CD4-positive, CD25-positive, alpha-beta regulatory T cell (primary cell): Measurements from ENCODE around the gene FSTL4. TPM values are rescaled to one million over a fixed set of nuclear protein-coding genes. Genes with fewer than 3 reads are reported as not detected.

Experiments
- ATAC-seq, 2 donors: fragments of 150-1000 bp; cut with Tn5 transposase; one replicate each; pipeline ENCODE4 v1.10.0; 2021; ENCODE audit warnings: low read depth in 2 of 2, moderate number of reproducible peaks in 2 of 2, moderate library complexity in 1 of 2
- DNase-seq, 3 donors: peaks; one replicate each; pipeline versions ENCODE4 v3.0.0 to v3.0.0-alpha.2; 2012 to 2022; ENCODE audit warnings: mixed read lengths in 1 of 3
- H3K27ac ChIP-seq: one replicate; pipeline ENCODE4 v1.7.0; 2013; ENCODE audit warnings: mild to moderate bottlenecking, low read length; ENCODE audit not compliant: insufficient read depth, poor library complexity, severe bottlenecking
- H3K27me3 ChIP-seq: one replicate; pipeline ENCODE4 v1.7.0; 2013; ENCODE audit warnings: low read length; ENCODE audit not compliant: control insufficient read depth, insufficient read depth
- H3K36me3 ChIP-seq: one replicate; pipeline ENCODE4 v1.7.0; 2013; ENCODE audit warnings: mild to moderate bottlenecking, low read length, moderate library complexity; ENCODE audit not compliant: control insufficient read depth, insufficient read depth
- H3K4me1 ChIP-seq: 2 replicates; pipeline ENCODE4 v1.7.0; 2013; ENCODE audit warnings: mild to moderate bottlenecking, low read length; ENCODE audit not compliant: insufficient read depth, control insufficient read depth, poor library complexity, severe bottlenecking
- H3K4me3 ChIP-seq: one replicate; pipeline ENCODE4 v1.7.0; 2013; ENCODE audit warnings: low read depth, mild to moderate bottlenecking, low read length, moderate library complexity
- H3K9me3 ChIP-seq, 2 experiments: 1 replicate in 1 of 2; 2 replicates in 1 of 2; pipeline ENCODE4 v1.7.0; 2013; ENCODE audit warnings: low read length in 2 of 2, mild to moderate bottlenecking in 1 of 2, moderate library complexity in 1 of 2; ENCODE audit not compliant: control insufficient read depth in 2 of 2
- H3K27ac Mint-ChIP-seq, 3 donors: one replicate each; pipeline ENCODE4 v1.8.0; 2020 to 2022; ENCODE audit warnings: mild to moderate bottlenecking in 3 of 3, mixed read lengths in 3 of 3, moderate library complexity in 2 of 3
- H3K27me3 Mint-ChIP-seq: one replicate; pipeline ENCODE4 v1.8.0; 2022; ENCODE audit warnings: mild to moderate bottlenecking, mixed read lengths
- H3K36me3 Mint-ChIP-seq: one replicate; pipeline ENCODE4 v1.8.0; 2020; ENCODE audit warnings: mixed read lengths
- H3K4me1 Mint-ChIP-seq, 4 donors: one replicate each; pipeline ENCODE4 v1.8.0; 2020 to 2022; ENCODE audit warnings: mixed read lengths in 4 of 4, mild to moderate bottlenecking in 1 of 4
- H3K4me3 Mint-ChIP-seq, 4 donors: one replicate each; pipeline ENCODE4 v1.8.0; 2020 to 2022; ENCODE audit warnings: mild to moderate bottlenecking in 4 of 4, mixed read lengths in 4 of 4, moderate library complexity in 3 of 4
- H3K9me3 Mint-ChIP-seq, 7 donors: one replicate each; pipeline ENCODE4 v1.8.0; 2020 to 2022; ENCODE audit warnings: mixed read lengths in 7 of 7, mild to moderate bottlenecking in 3 of 7, moderate library complexity in 2 of 7
- polyA plus RNA-seq, 4 donors: library from polyadenylated mRNA; unstranded; fragments of 300-500 nt; fragmentation: Illumina TruSeq; gene quantifications; one replicate each; pipeline ENCODE4 v1.2.3, GENCODE V29; 2021
- total RNA-seq: library from RNA; stranded (reverse); gene quantifications from one replicate; pipeline ENCODE4 v1.2.3, GENCODE V29; 2022

FSTL4 gene
- total and polyA plus RNA-seq, 5 donors from 2014 or later: 0.57 TPM; not detected in 4

- DNase-seq (no peak), ATAC-seq (no peak)
- H3K27ac Mint-ChIP-seq: no peak overlapping the region
- no peaks in the 10 kb centered on the region for H3K4me1 Mint-ChIP-seq
- Histone ChIP-seq H3K27ac (no peak overlapping the region), H3K4me1 (no peaks in the 10 kb centered on the region), H3K27me3 (no peaks in the 10 kb centered on the region), H3K4me3 (no peak overlapping the region), H3K36me3 (no peaks in the 10 kb centered on the region), H3K9me3 (no peaks in the 10 kb centered on the region)
- no peaks in the 10 kb centered on the region for H3K9me3 Mint-ChIP-seq
- peaks cover 5% of the 10 kb centered on the region for H3K27me3 Mint-ChIP-seq
- H3K4me3 Mint-ChIP-seq: no peak overlapping the region
- H3K36me3 Mint-ChIP-seq: no peaks in the 10 kb centered on the region
Measured at GRCh38 chr5:133159543-133159942, 452.8 kb downstream of the FSTL4 start.

- no peaks in the 10 kb centered on the region for H3K4me1 ChIP-seq
- Mint-ChIP-seq H3K36me3 (no peaks in the 10 kb centered on the region), H3K4me1 (no peaks in the 10 kb centered on the region), H3K4me3 (no peak overlapping the region), H3K27me3 (peaks cover 8% of the 10 kb centered on the region), H3K27ac (no peak overlapping the region), H3K9me3 (no peaks in the 10 kb centered on the region)
- no peaks in the 10 kb centered on the region for H3K9me3 ChIP-seq
- DNase-seq: no peak
- no peaks in the 10 kb centered on the region for H3K27me3 ChIP-seq
- H3K4me3 ChIP-seq: no peak overlapping the region
- ATAC-seq: no peak
- H3K27ac ChIP-seq: no peak overlapping the region
- no peaks in the 10 kb centered on the region for H3K36me3 ChIP-seq
Measured at GRCh38 chr5:133155326-133155969, 456.9 kb downstream of the FSTL4 start.

GRCh38 chr5:133154274-133155075, 457.9 kb downstream of the FSTL4 start:
- Histone ChIP-seq H3K9me3 (no peaks in the 10 kb centered on the region), H3K27ac (no peak overlapping the region), H3K36me3 (no peaks in the 10 kb centered on the region), H3K4me1 (no peaks in the 10 kb centered on the region), H3K27me3 (no peaks in the 10 kb centered on the region), H3K4me3 (no peak overlapping the region)
- Mint-ChIP-seq H3K27me3 (peaks cover 8% of the 10 kb centered on the region), H3K4me3 (no peak overlapping the region), H3K27ac (no peak overlapping the region), H3K9me3 (no peaks in the 10 kb centered on the region), H3K36me3 (no peaks in the 10 kb centered on the region), H3K4me1 (no peaks in the 10 kb centered on the region)
- no peak for DNase-seq
- no peak for ATAC-seq

- Histone ChIP-seq H3K27ac (no peak overlapping the region), H3K27me3 (no peaks in the 10 kb centered on the region), H3K36me3 (no peaks in the 10 kb centered on the region), H3K4me3 (no peak overlapping the region), H3K9me3 (no peaks in the 10 kb centered on the region), H3K4me1 (no peaks in the 10 kb centered on the region)
- DNase-seq (no peak), ATAC-seq (no peak)
- Mint-ChIP-seq H3K27me3 (peaks cover 8% of the 10 kb centered on the region), H3K4me3 (no peak overlapping the region), H3K4me1 (no peaks in the 10 kb centered on the region), H3K9me3 (peaks cover 0 to 2% (median 0%) of the 10 kb centered on the region in 7 donors), H3K27ac (no peak overlapping the region), H3K36me3 (no peaks in the 10 kb centered on the region)
Measured at GRCh38 chr5:133150909-133151544, 461.3 kb downstream of the FSTL4 start.

- H3K36me3 Mint-ChIP-seq: no peaks in the 10 kb centered on the region
Measured at GRCh38 chr5:133149345-133149744, 463.0 kb downstream of the FSTL4 start.

GRCh38 chr5:133147815-133148567, 464.4 kb downstream of the FSTL4 start:
- ATAC-seq: no peak
- peaks cover 0 to 3% (median 2%) of the 10 kb centered on the region in 7 donors for H3K9me3 Mint-ChIP-seq

More at GRCh38 chr5:133149345-133149744, 463.0 kb downstream of the FSTL4 start:
- no peak for ATAC-seq
- Histone ChIP-seq H3K4me3 (no peak overlapping the region), H3K36me3 (no peaks in the 10 kb centered on the region), H3K27ac (no peak overlapping the region), H3K9me3 (no peaks in the 10 kb centered on the region), H3K4me1 (no peaks in the 10 kb centered on the region), H3K27me3 (no peaks in the 10 kb centered on the region)
- no peak for DNase-seq
- Mint-ChIP-seq H3K27ac (no peak overlapping the region), H3K9me3 (peaks cover 0 to 3% (median 0%) of the 10 kb centered on the region in 7 donors), H3K4me1 (no peaks in the 10 kb centered on the region), H3K4me3 (no peak overlapping the region), H3K27me3 (peaks cover 8% of the 10 kb centered on the region)

GRCh38 chr5:133147411-133147810, 464.9 kb downstream of the FSTL4 start:
- H3K4me1 Mint-ChIP-seq: no peaks in the 10 kb centered on the region
- no peaks in the 10 kb centered on the region for H3K9me3 ChIP-seq
- no peaks in the 10 kb centered on the region for H3K36me3 Mint-ChIP-seq
- H3K27ac Mint-ChIP-seq: no peak overlapping the region
- H3K4me3 Mint-ChIP-seq: no peak overlapping the region
- H3K27ac ChIP-seq: no peak overlapping the region
- H3K27me3 ChIP-seq: no peaks in the 10 kb centered on the region
- no peaks in the 10 kb centered on the region for H3K4me1 ChIP-seq
- no peak for DNase-seq
- no peaks in the 10 kb centered on the region for H3K27me3 Mint-ChIP-seq
- peaks cover 0 to 3% (median 2%) of the 10 kb centered on the region in 7 donors for H3K9me3 Mint-ChIP-seq
- no peaks in the 10 kb centered on the region for H3K36me3 ChIP-seq
- ATAC-seq: no peak
- no peak overlapping the region for H3K4me3 ChIP-seq

More at GRCh38 chr5:133147815-133148567, 464.4 kb downstream of the FSTL4 start:
- H3K36me3 Mint-ChIP-seq: no peaks in the 10 kb centered on the region
- Histone ChIP-seq H3K9me3 (no peaks in the 10 kb centered on the region), H3K4me1 (no peaks in the 10 kb centered on the region), H3K4me3 (no peak overlapping the region), H3K27me3 (no peaks in the 10 kb centered on the region), H3K36me3 (no peaks in the 10 kb centered on the region), H3K27ac (no peak overlapping the region)
- no peaks in the 10 kb centered on the region for H3K27me3 Mint-ChIP-seq
- no peaks in the 10 kb centered on the region for H3K4me1 Mint-ChIP-seq
- H3K4me3 Mint-ChIP-seq: no peak overlapping the region
- H3K27ac Mint-ChIP-seq: no peak overlapping the region
- DNase-seq: no peak
